ENCODE measurements around the gene CD7. TPM values are rescaled to one million over a fixed set of nuclear protein-coding genes. Genes with fewer than 3 reads are reported as not detected.

The CD7 gene
- total RNA-seq, 1 experiment from 2014 or later: not detected

DNA sequence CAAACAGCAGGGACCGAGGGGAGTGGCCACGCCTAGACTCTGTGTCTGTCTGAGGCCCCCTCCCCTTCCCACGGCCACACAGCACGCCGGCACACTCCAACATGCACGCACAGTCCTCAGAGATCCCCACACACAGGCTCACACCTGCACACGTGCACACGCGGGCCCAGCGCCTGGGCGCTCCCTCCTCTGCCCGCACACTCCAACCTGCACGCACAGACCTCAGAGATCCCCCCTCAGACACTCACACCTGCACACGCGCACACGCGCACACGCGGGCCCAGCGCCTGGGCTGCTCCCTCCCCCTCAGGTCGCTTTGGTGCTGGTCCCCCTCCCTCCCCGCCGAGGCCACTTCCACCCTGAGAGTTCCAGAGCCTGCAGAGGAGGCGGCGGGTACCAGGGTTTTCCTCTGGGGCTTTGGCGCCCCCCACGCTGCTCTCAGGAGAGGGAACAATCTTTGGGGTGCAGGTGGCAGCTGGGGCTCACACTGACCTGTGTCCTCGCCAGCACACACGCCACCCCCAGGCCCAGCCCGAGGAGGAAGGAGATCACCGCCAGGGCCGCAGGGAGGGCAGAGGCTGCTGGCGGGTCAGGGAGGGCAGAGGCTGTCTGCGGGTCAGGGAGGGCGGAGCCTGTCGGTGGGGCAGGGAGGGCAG is 1.6 kb downstream of the CD7 start:
- no peaks in the 10 kb centered on the region for H3K36me3 ChIP-seq (ENCODE audit: insufficient read depth, low read length, poor library complexity, severe bottlenecking)
- no peak for DNase-seq (ENCODE audit: low spot score)
- H3K9me3 ChIP-seq (ENCODE audit: low read depth, low read length, poor library complexity, severe bottlenecking): no peaks in the 10 kb centered on the region
- no TSS peak for BruUV-seq (replicated peaks)
- TF ChIP-seq, protein P1, sequence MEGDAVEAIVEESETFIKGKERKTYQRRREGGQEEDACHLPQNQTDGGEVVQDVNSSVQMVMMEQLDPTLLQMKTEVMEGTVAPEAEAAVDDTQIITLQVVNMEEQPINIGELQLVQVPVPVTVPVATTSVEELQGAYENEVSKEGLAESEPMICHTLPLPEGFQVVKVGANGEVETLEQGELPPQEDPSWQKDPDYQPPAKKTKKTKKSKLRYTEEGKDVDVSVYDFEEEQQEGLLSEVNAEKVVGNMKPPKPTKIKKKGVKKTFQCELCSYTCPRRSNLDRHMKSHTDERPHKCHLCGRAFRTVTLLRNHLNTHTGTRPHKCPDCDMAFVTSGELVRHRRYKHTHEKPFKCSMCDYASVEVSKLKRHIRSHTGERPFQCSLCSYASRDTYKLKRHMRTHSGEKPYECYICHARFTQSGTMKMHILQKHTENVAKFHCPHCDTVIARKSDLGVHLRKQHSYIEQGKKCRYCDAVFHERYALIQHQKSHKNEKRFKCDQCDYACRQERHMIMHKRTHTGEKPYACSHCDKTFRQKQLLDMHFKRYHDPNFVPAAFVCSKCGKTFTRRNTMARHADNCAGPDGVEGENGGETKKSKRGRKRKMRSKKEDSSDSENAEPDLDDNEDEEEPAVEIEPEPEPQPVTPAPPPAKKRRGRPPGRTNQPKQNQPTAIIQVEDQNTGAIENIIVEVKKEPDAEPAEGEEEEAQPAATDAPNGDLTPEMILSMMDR (conservative IDR thresholded peaks at IDR 0.05; ENCODE audit: low read depth, low read length): no peak
- TF ChIP-seq EZH2 (IDR thresholded peaks at IDR 0.05; ENCODE audit: borderline replicate concordance, low read depth, low read length, poor library complexity, severe bottlenecking): no peak
- no peaks in the 10 kb centered on the region for H3K4me1 ChIP-seq (ENCODE audit: insufficient read depth, low read length, poor library complexity, severe bottlenecking)
- ChIA-PET CTCF (no interaction called here), POLR2A (ENCODE audit: low non-redundant PET) (no interaction called here)
- no peak overlapping the region for H3K27ac ChIP-seq (ENCODE audit: low read depth, low read length, poor library complexity, severe bottlenecking)
- intact Hi-C loops (cut with micrococcal nuclease; ENCODE audit: unreplicated experiment): no loop called here
- H3K4me3 ChIP-seq (ENCODE audit: low read depth, low read length, poor library complexity, severe bottlenecking): no peak overlapping the region
- no peaks in the 10 kb centered on the region for H3K27me3 ChIP-seq (replicated peaks; ENCODE audit: insufficient read depth, low read depth, low read length, poor library complexity)

DNA sequence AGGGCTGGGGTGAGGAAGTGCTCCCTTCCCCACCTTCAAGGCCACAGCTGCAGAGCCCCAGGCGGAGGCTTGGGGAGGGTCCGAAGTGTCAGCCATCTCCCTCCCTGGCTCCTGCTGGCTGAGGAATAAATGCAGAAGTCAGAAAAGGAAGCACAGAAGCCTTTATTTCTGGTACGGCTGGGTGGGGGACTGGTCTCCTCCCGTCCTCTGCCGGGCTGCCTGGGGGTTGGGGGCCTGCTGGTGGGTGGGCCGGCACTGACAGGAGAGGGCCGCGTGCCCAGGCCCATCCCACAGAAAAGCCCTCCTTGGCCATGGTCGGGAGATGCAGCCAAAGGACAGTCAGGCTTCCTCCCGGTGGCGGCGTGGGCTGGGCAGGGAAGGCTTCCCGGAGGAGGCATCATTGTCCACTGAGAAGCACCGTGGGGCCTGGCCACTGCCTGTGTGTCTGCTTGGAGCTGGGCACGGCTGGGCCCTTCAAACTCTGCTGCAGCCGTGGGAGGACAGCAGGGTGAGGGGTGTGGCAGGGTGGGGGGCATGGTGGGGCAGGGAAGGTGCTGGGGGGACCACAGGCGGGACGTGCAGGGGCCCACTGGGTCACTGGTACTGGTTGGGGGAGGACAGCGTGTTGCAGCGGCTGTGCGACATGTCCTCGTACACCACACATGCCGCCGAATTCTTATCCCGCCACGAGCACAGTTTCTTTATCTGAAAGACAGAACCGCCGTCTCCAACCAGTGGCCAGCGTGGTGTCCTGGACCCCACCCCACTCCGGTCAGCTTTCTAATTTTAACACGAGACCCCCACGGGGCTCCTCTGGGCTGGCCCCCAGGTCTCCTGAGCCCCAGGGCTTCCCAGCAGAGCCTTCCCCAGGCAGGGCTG is 2.4 kb downstream of the CD7 start:
- no peaks in the 10 kb centered on the region for H3K9me3 ChIP-seq (ENCODE audit: low read depth, low read length, poor library complexity, severe bottlenecking)
- ChIA-PET CTCF (no interaction called here), POLR2A (ENCODE audit: low non-redundant PET) (no interaction called here)
- no peak overlapping the region for H3K4me3 ChIP-seq (ENCODE audit: low read depth, low read length, poor library complexity, severe bottlenecking)
- H3K27ac ChIP-seq (ENCODE audit: low read depth, low read length, poor library complexity, severe bottlenecking): no peak overlapping the region
- no peak for TF ChIP-seq EZH2 (IDR thresholded peaks at IDR 0.05; ENCODE audit: borderline replicate concordance, low read depth, low read length, poor library complexity, severe bottlenecking)
- TF ChIP-seq, protein P1 (conservative IDR thresholded peaks at IDR 0.05; ENCODE audit: low read depth, low read length): no peak
- no peak for DNase-seq (ENCODE audit: low spot score)
- no TSS peak for BruUV-seq (replicated peaks)
- H3K36me3 ChIP-seq (ENCODE audit: insufficient read depth, low read length, poor library complexity, severe bottlenecking): no peaks in the 10 kb centered on the region
- intact Hi-C loops (cut with micrococcal nuclease; ENCODE audit: unreplicated experiment): no loop called here
- no peaks in the 10 kb centered on the region for H3K4me1 ChIP-seq (ENCODE audit: insufficient read depth, low read length, poor library complexity, severe bottlenecking)
- H3K27me3 ChIP-seq (replicated peaks; ENCODE audit: insufficient read depth, low read depth, low read length, poor library complexity): no peaks in the 10 kb centered on the region

DNA sequence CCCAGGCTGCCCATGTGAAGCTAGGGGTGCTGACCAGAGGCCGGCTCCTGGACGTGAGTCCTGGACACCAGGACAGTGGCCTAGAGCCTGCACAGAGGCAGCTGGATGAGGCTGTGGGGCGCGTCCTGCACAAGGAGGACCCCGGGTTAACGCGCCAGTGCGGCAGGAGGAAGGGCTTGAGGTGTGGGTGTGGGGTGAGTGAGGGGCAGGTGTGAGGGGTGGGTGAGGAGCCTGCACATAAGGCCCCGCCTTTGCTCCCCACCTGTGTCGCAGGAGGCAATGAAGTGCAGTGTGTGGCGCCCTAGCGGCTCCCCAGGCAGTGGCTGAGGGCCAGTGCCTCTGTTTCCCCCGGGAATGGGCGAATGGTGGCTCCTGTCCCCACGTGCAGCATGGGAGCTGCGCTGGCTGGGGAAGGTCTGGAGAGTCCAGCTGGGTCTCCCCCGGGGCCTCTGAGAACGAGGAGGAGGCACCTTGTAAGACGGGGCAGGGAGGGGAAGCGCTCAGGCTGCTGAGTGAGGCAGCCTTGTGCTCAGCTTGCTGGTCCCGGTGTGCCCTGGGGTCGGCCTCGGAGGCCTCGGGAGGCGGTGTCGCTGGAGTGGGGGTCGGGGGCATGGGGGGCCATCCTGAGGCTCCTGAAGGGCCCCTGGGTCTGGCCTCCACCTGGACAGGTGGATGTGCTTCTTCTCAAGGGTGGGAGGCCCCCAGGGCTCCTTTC is 3.2 kb downstream of the CD7 start:
- intact Hi-C loops (cut with micrococcal nuclease; ENCODE audit: unreplicated experiment): no loop called here
- CTCF ChIA-PET: no interaction called here
- no peak overlapping the region for H3K4me3 ChIP-seq (ENCODE audit: low read depth, low read length, poor library complexity, severe bottlenecking)
- no peaks in the 10 kb centered on the region for H3K9me3 ChIP-seq (ENCODE audit: low read depth, low read length, poor library complexity, severe bottlenecking)
- BruUV-seq (replicated peaks): no TSS peak
- POLR2A ChIA-PET (ENCODE audit: low non-redundant PET): no interaction called here
- TF ChIP-seq EZH2 (IDR thresholded peaks at IDR 0.05; ENCODE audit: borderline replicate concordance, low read depth, low read length, poor library complexity, severe bottlenecking): no peak
- TF ChIP-seq, protein P1 (conservative IDR thresholded peaks at IDR 0.05; ENCODE audit: low read depth, low read length): no peak
- no peak for DNase-seq (ENCODE audit: low spot score)
- H3K27me3 ChIP-seq (replicated peaks; ENCODE audit: insufficient read depth, low read depth, low read length, poor library complexity): no peaks in the 10 kb centered on the region
- H3K36me3 ChIP-seq (ENCODE audit: insufficient read depth, low read length, poor library complexity, severe bottlenecking): no peaks in the 10 kb centered on the region
- H3K4me1 ChIP-seq (ENCODE audit: insufficient read depth, low read length, poor library complexity, severe bottlenecking): no peaks in the 10 kb centered on the region
- H3K27ac ChIP-seq (ENCODE audit: low read depth, low read length, poor library complexity, severe bottlenecking): no peak overlapping the region

All from A673 (cell line).